Activated CD4-positive, alpha-beta T cell treated with anti-CD3 and anti-CD28 coated beads, Interleukin-2, amount 50 U/mL, for 48 hours (primary cell): ENCODE measurements around the gene DNAJC25.
"Not testable (repeated sequence)": the region's sequence is repeated elsewhere in the genome, so short reads cannot be mapped to it uniquely, and the experiment has no call there.

Experiments
- DNase-seq, 2 experiments: peaks; one replicate each; pipeline ENCODE4 v3.0.0-alpha.2; 2020

Gene DNAJC25

DNA sequence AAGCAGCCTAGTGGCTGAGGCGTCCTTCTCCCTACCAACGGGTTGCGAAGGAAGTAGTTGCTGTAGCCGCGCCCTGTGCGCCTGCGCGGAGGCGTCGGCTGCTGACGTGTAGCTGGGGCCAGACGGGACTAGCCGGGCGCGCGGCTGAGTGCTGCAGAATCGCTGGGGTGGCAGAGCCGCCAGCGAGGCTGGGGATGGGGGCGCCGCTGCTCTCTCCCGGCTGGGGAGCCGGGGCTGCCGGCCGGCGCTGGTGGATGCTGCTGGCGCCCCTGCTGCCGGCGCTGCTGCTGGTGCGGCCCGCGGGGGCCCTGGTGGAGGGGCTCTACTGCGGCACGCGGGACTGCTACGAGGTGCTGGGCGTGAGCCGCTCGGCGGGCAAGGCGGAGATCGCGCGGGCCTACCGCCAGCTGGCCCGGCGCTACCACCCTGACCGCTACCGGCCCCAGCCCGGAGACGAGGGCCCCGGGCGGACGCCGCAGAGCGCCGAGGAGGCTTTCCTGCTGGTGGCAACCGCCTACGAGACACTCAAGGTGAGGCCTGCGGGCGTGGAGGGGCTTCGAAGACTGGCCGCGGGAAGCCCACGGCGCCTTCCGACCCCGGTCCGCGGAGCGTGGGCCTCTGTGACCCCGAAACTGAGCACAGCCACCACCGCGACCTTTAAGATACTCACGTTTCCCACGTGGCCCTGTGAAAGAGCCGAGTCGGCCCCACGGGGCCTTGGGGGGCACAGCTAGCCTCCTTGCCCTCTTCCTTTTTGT, at the start of gene DNAJC25:
Gene DNAJC25 (plus strand): TSS at position 121 of the 758 bp plus-strand sequence. CDS start 74 bp downstream, at position 195.
- DNase-seq: peak; percentile 94 to 96

DNA sequence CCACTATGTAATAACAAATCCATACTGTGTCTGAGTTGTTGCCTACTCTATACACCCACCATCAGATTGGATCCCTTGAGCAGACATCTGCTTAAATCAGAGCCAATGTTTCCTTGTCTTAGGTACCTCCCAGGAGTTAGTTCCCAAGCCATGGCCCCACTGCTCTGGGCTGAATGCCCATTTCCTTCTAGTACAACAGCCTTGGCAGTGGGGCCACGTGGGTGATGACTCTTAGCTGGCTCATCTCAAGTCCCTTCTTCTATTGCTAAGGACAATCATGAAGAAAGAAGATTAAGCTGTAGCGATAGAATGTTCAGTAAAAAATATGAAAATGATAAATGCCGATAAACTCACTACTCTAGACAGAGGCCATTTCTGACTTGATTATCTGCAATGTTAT, 48.2 kb upstream of the DNAJC25 start:
- DNase-seq: no peak

DNA sequence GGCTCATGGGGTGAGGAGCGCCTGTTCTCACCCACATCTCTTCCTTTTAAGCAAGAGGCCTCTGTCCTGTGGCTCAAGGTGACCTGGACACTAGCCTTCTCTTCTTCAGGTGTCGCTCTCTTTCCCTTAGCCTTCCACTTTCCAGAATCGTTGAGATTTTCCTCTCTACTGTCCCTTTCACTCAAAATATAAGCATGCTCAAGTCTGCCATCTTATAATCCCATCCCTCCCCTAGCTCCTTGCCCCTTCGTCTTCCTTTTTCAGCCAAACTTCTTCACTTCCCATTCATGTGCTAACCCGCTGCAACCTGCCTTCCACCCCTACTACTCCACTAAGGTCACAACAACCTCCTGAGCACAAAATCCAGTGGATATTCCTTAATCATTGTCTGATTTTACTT, 44.8 kb upstream of the DNAJC25 start:
- DNase-seq: no peak

DNA sequence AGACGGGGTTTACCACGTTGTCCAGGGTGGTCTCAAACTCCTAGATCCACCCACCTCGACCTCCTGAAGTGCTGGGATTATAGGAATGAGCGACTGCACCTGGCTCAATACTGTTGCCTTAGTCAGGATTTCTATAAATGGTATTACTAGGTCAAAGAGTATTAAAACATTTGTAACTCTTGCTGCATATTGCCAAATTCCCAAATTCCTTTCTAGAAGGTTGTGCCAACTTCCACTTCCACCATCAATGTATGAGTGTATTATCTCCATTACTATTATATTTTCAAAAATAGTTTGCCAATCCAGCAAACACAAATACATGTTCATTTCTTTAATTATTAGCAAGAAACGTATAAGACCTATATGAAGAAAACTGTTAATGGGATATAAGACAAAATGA, 42.3 kb upstream of the DNAJC25 start:
- DNase-seq: no peak

DNA sequence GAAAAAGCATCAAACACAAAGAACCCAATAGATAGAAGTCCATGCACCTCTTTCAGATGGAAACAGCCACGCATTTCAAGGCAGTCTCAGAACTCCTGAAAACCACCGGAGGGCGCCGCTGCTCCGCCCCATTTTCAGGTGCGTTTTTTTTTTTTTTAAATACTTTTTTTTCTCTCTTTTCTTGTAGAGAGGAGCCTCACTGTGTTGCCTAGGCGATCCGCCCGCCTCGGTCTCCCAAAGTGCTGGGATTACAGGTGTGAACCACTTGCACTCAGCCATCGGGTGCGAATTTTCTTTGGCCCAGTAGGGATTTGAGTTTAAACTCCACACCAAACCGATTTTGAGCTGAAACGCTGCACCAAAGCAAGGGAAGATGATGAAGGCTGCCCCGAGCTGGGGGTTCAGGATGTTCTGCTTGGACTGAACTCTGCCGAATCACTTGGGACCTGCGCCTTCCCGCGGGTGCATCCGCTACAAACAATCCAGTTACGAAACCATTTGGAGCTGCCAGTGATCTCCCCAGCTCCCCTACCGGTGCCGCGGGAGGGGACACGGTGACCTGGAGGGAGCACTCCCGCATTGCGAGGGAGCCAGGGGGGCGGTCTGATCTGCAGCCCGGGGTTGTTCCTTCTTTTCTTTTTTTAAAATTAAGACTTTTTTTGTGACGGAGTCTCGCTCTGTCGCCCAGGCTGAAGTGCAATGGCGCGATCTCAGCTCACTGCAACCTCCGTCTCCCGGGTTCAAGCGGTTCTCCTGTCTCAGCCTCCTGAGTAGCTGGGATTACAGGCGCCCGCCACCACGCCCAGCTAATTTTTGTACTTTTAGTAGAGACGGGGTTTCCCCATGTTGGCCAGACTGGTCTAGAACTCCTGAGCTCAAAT, 33.0 kb upstream of the DNAJC25 start:
- peak; percentile 59 to 66 for DNase-seq

DNA sequence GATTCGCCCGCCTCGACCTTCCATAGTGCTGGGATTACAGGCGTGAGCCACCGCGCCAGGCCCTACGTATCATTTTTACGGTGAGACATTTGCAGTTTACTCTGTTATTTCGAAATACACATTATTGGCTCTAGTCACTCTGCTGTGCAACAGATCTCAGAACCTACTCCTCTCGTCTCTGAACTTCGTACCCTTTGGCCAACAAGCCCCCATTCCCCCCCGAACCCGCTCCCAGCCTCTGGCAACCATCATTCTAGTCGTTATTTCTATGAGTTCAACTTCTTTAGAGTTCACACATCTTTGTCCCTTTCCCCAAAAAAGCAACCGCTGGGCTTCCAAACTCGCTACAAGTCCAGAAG, 32.4 kb upstream of the DNAJC25 start:
- DNase-seq: no peak

DNA sequence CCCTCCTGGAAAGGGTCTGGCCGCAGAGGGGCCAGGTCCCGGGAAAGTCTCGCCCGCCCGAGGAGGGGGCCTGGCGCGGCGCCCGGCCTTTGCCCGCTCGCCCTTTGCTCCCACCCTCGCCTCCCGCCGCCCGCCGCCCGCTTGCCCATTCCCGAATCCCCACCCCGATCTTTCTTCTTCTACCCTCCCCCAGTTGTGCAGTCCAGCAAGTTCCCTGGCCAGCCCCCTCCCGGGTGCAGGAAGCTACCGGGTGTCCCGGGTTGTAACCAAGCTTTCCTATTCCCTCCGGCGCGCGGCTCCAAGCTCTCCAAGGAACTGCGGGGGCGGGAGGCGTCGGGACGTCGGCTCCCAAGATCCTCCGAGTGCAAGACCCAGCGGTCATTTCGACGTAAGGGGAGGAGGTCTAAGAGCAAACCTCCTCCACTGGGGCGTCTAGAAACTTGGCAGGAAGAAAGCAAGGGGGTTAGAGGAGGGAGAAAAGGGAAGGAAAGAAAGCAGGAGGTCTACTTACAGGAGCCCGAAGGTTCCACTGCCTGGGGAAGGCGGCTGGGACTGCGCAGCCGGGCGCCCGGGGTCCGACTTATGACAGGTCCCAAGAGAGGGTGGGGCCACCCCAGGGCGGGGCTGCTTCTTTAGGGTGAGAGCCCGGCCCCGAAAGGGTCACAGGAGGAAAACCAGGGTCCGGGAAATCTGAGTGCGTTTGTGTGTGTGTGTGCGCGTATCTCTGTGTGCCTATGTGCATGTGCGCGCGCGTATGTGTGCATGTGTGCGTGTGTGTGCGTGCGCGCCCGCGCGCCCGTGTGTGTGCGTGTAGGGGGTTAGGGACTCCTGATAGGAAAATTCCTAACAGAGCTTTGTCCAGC, 31.8 kb upstream of the DNAJC25 start, which contains the start of gene PTGR1:
Gene PTGR1 (minus strand): TSS at position 556 of the 863 bp plus-strand sequence. CDS start 2,225 bp downstream, outside the sequence.
- peak; percentile 33 to 38 for DNase-seq

DNA sequence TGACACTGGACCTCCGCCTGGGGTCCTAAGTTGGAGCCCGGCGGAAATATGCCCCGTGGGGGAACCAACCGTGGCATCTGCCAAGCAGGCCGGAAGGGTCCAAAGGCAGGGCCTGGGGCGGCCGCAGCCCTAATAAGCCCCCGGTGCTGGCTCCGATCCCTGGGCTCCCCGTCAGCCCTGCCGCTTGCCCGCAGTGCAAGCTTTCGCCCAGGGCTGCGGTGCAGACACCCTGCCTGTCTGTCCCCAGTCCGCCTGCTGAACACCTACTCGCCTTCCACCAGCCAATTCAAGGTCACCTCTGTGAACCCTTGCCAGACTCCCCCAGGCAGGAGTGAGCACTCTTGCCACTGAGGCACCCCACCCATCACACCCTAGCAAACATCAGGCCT, 31.2 kb upstream of the DNAJC25 start:
- no peak for DNase-seq

DNA sequence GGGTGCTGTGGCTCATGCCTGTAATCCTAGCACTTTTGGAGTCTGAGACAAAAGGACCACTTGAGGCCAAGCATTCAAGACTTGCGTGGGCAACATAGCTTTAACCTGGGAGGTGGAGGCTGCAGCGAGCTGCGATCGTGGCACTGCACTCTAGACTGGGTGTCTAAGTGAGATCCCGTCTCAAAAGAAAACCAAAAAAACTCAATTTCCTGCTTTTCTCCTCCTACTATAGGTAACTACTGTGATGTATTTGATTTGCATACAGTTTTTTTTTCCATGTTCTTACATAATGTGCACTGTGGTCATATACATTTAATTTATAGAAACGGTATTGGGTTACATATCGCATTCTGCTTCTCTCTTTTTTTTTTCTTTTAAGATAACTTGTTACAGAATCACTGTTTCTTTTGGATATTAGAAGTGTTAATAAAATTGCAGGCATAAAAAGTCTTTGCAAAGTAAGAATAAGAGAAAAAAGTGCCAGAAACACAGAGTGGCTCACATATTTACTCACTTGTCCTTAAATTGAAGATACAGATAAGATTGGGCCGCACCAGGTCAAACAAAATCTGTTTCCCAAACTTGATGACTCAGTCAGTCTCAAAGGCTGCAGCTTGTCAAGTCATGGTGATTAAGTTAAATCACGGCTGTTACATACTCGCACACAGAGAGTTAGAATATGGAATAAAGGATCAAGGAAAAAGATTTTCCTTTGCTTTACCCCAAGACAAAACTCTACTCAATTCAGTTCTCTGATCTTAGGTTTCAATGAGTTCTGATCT, 29.7 kb upstream of the DNAJC25 start:
- DNase-seq: no peak

DNA sequence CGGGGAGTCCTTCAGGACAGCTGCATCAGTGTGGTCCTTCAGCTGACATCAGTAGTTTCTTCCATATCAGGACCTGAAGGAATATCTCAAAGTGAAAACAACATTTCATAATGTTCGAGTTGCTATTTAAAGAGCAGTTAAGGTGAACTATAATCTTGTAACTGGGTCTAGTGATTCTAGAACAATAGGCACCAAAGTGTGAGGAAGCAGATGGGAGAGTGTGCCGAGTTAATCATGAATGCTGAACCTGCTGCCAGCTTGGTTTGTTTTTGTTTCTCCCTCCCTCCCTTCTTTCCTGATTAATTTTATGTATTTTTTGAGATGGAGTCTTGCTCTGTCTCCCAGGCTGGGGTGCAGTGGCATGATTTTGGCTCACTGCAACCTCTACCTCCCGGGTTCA, 28.1 kb upstream of the DNAJC25 start:
- DNase-seq: no peak

DNA sequence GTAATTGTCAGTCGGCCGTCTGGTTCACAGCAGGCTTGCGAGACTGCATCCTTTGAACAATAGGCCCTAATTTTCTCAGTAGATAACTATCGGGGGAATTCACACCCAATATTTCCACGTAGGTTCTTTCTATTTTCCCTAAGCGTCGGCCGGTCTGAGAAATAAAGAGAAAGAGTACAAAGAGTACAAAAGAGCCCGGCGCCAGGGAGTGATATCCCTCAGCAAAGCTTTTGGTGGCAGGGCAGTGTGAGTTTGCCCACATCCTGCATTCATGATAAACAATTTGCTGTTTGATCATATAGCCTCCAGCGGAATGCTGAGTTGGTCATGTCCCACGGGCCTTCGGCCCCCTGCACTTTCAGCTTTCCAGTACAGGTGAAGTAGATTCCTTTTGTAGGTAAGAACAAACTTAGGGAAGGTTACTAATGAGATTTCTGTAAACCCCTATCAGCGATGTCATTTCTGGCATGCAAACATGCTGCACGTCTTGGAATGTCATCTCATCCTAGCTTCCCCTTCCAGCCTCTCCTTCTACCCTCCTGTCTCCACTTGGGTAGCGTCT, 27.0 kb upstream of the DNAJC25 start:
- DNase-seq: no peak

DNA sequence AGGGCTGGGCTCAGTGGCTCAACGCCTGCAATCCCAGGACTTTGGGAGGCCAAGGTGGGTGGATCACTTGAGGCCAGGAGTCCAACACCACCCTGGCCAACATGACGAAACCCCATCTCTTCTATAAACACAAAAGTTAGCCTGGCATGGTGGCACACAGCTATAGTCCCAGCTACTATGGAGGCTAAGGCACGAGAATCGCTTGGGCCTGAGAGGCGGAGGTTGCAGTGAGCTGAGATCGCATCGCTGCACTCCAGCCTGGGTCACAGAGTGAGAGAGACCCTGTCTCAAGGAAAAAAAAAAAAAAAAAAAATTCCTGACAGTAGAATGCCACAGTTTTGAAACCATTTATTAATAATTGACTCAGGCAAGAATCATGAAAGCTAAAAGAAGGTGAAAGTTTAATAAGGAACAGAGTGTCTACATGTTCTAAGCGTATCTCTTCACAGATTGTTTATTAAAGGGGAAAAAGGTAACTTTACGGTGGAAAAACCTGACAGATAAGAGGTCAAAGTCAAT, 26.0 kb upstream of the DNAJC25 start:
- no peak for DNase-seq

DNA sequence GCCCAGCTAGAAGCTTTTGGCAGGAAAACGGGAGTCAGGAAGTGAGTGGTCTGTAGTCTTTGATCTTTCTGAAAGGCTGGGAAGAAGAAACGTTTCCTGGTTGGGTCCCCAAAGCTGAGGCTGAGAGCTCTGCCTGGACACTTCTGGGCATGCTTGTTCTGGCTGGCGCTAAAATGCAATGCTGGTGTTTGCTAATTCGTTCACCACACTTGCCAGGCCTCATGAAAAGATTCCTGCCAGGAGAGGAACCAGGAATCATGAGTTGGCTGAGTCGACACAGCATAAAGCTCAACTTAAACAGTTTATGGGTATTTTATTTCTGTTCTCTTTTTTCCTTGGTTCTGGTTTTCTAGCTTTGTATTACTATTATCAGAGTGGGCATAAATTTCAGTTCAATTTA, 21.0 kb upstream of the DNAJC25 start:
- DNase-seq: no peak

DNA sequence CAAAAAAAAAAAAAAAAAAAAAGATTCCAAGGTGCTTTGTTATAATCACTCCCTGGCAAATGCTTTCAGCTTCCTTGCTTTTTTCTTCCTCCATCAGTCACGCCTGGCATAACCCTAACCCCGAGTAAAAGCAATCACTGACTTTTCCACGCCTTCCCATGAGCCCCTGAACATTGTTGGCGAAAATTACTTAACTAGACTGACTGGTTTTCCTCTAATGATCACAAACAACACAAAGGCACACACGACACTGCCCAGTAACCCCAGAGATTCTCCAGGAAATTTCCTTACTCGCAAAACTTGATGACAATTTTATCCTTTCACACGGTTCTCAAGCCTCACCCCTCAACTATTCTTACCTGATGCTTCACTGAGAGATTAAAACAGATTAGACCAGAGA, 20.3 kb upstream of the DNAJC25 start:
- DNase-seq: no peak

DNA sequence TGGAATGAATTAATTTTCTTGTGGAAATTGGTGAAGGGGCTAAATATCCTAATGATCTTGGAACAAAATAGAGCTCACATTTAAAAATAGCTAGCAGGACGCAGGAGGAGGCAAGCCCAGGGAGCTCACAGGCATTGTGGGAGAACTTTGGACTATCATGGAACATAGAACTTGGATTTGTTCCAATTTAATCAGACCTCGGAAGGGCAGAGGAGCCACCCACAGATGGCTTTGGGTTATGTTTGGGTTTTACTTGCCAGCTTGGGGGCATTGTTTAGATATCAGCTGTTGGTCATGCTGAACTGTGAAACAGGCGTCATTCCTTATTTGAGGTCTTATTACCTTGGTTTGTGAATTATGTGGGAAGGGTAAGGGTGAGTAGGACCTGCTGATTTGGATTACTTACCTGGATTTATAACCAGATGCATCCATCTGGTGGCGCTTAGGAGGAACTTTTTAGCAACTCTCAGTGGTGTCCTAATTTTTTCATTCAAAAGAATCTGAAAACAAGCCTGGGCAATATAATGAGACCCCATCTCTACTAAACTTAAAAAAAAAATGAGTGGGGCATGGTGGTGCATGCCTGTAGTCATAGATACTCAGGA, 17.6 kb upstream of the DNAJC25 start:
- DNase-seq: no peak

DNA sequence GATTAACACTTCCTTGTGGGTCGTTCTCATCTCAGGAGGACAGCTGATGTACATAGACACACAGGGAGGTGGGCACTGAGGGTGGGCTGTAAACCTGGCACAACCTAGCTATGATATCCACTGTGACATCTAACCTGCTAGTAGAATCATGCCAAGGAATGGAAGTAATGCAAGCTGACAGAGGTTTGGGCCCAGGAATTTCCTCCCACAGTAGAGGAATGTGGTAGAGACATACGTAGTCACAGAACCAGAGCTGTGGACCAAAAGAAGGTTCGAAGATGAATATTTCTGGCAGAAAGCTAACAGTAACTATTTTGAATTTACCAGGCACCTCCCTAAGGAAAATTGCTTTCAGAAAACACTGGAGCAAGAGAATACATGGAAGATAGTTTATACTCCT, 15.2 kb upstream of the DNAJC25 start:
- DNase-seq: no peak

DNA sequence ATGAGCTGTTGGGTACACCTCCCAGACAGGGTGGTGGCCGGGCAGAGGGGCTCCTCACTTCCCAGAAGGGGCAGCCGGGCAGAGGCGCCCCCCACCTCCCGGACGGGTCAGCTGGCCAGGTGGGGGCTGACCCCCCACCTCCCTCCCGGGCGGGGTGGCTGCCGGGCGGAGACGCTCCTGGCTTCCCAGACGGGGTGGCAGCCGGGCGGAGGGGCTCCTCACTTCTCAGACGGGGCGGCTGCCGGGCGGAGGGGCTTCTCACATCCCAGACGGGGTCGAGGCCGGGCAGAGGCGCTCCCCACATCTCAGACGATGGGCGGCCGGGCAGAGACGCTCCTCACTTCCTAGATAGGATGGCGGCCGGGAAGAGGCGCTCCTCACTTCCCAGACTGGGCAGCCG, 13.8 kb upstream of the DNAJC25 start:
- DNase-seq: not testable (repeated sequence)

DNA sequence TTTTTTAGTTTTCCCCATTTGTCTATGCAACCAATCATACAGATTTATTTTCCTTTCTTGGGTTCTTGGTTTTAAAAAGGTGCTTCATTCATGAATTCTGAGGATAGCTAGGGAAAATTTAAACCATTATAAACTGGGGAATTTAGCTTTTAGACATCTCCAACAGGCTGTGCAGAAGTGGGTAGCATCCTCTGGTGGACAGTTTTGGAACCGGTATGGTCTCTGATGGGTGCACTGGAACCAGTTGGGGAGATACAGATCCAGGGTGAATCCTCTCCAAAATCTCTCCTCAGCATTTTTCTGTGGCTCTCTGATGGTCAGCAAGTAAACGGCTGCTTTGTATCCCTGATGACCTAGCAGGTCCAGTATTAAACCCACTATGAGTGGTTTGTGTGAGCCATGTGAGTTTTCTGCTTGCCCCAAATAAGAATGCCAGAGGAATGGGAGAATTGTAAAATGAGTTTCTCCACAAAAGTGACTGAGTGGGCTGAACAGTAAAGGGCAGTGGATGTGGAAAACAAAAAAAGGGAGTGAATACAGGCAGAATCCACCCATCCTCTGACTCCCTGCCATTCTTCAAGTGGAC, 9.1 kb upstream of the DNAJC25 start:
- peak in 1 of 2 experiments; percentile 21 for DNase-seq

DNA sequence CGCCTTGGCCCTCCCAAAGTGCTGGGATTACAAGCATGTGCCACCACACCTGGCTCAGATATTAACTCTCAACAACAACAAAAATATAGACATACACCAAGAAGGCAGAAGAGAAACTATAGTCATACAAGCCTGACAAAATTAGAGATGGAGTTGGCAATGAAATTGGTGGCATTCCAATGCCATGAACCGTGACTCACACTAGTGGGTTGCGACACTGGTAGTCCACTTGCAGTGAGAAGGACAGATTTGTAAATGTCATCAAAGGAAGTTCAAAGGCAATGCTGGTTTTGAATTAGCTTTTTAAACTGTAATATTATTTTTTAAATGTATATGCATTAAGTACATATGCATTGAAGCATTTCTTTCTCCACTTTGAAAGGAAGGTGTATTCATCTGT, 8.5 kb upstream of the DNAJC25 start:
- DNase-seq: no peak

DNA sequence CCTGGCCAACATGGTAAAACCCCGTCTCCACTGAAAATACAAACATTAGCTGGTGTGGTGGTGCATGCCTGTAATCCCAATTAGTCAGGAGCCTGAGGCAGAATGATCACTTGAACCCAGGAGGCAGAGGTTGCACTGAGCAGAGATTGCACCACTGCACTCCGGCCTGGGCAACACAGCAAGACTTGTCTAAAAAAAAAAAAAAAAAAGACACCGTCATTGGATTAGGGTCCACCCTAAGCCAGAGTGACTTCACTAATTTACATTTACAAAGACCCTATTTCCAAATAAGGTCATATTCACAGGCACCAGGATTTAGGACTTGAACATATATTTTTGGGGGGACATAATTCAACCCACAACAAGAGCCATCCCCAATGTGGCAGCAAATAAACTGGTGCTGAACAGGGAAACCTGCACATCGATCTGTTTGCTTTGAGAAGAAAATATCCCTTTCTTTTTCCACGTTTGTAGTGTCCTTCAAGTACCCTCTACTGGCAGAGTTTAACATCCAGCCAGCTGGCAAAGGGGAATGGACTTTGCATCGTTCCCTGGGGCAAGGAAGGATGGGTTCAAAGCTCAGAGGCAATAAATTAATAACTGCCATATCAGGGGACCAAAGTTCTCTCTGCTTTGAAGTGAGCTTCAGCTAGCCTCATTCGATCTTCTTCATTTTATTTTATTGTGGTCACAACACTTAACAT, 3.7 kb upstream of the DNAJC25 start:
- no peak for DNase-seq
